Measurements from ENCODE around the gene KLF3. TPM values are rescaled to one million over a fixed set of nuclear protein-coding genes. Genes with fewer than 3 reads are reported as not detected.

Gene KLF3
- total RNA-seq, 2 donors from 2014 or later = 47.7 to 55.4 TPM

DNA sequence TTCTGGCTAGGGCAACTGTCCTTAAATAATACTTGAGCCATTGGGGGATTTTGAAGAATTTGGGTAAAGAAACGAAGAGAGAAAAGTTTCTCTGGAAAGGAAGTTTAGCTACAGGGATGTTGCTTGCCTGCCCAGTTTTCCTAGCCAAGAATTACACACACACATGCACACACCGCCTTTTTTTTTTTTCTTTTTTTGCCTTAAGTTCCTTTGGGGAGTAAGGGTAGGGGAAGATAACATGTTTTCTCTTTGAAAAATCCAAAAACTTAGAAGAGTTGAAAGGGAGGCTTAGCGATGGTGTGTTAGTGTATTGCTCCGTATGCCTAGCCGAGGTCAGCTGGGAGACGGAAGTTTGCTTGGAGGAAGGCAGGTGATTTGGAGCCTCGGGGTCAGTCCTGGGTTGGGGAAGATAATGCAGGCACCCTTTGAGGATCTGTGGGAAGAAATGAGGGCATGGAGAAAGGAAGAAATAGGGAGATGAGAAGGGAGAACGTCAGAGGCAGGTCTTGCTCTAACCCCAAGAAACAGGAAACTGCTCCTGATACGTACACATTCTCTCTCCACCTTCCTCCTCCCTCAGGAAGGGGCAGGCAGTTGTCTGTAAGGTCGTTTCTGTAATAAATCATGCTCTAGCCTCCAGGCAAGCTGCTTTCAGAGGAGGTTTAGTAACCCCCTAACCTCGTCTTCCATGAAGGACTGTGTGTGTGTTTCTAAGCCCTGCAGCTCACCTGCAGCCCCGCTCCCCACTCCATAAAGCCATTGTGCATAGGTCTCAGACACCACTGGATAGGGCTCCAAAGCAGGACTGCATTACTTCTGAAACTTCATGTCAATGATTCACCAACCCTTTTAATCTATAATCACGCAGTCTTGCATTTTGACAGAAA lies 10.5 kb downstream of the KLF3 start:
- Histone ChIP-seq H3K27ac (peak overlapping the region; percentile 80 to 85), H3K4me1 (replicated peaks) (peaks cover 51% of the 10 kb centered on the region), H3K27me3 (replicated peaks; ENCODE audit: insufficient read depth) (no peaks in the 10 kb centered on the region), H3K36me3 (no peaks in the 10 kb centered on the region), H3K9me3 (no peaks in the 10 kb centered on the region), H3K4me3 (no peak overlapping the region)
- TF ChIP-seq, protein P1, sequence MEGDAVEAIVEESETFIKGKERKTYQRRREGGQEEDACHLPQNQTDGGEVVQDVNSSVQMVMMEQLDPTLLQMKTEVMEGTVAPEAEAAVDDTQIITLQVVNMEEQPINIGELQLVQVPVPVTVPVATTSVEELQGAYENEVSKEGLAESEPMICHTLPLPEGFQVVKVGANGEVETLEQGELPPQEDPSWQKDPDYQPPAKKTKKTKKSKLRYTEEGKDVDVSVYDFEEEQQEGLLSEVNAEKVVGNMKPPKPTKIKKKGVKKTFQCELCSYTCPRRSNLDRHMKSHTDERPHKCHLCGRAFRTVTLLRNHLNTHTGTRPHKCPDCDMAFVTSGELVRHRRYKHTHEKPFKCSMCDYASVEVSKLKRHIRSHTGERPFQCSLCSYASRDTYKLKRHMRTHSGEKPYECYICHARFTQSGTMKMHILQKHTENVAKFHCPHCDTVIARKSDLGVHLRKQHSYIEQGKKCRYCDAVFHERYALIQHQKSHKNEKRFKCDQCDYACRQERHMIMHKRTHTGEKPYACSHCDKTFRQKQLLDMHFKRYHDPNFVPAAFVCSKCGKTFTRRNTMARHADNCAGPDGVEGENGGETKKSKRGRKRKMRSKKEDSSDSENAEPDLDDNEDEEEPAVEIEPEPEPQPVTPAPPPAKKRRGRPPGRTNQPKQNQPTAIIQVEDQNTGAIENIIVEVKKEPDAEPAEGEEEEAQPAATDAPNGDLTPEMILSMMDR (IDR thresholded peaks at IDR 0.05) = no peak
- no peak for TF ChIP-seq POLR2AphosphoS5 (IDR thresholded peaks at IDR 0.05)
- TF ChIP-seq POLR2A (IDR thresholded peaks at IDR 0.05) = no peak
- WGBS = 14% methylated on average over 13 of the region's 13 CpGs
- intact Hi-C loops (cut with DNase I) = loop anchor here (2.0 to 5.0 kb wide), 4 partner anchors 58 to 607 kb away; no protein-coding TSS in a partner anchor
- DNase-seq (ENCODE audit: low spot score) = no peak

DNA sequence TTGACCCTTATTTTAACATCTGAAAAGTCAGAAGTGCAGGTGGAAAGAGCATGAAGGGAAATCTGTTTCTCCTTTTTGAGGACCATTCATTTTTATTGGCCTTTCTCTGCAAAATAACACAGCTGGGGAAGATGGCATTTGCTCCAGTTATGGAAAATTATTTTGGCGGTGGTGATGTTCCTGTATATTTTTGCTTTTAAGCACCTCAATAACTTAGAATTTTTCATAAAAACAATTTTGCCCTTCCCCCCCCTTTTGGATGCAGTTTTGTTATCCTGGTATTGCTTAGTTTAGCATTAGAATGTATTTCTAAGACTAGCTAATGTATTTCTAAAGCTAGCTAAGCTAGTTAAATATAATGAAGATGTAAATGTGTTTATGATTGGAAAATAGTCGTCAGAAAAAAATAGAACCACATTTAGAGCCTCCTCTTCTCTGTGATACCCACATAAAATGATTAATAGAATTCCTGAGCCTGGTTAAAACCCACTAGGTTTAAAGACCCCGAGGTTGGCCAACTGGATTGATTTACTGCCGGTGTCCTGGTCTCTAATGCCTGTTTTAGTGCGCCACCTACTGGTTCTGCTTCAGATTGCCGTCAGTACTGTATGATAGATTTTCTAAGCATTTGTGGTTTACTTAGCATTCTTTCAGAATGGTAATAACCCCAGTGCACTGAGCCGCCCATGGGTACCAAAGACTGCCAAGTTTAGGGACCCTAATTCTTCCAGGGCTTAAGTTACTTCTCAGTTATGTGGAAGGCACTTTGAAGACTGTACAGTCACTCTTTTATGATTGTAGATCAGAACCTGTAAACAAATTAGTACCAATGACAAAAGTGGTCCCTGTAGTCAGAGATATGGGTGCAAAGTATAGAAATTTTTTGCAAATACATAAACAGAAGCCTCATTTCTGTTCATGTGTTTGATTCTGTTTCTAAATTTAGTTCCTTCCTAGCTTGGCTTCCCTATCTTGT lies 11.4 kb downstream of the KLF3 start:
- Histone ChIP-seq H3K4me3 (no peak overlapping the region), H3K27ac (peak overlapping the region; percentile 80 to 85), H3K27me3 (replicated peaks; ENCODE audit: insufficient read depth) (no peaks in the 10 kb centered on the region), H3K4me1 (replicated peaks) (peaks cover 46% of the 10 kb centered on the region), H3K36me3 (no peaks in the 10 kb centered on the region), H3K9me3 (no peaks in the 10 kb centered on the region)
- intact Hi-C loops (cut with DNase I) = loop anchor here (2.0 to 5.0 kb wide), 3 partner anchors 357 to 608 kb away; no protein-coding TSS in a partner anchor
- 7% methylated on average over 7 of the region's 7 CpGs for WGBS
- peak; percentile 82 for DNase-seq (ENCODE audit: low spot score)
- TF ChIP-seq POLR2AphosphoS5 (IDR thresholded peaks at IDR 0.05) (peak; percentile 38), POLR2A (IDR thresholded peaks at IDR 0.05) (no peak)
- TF ChIP-seq, protein P1 (IDR thresholded peaks at IDR 0.05) = peak; percentile 93 to 95 (median 94)

DNA sequence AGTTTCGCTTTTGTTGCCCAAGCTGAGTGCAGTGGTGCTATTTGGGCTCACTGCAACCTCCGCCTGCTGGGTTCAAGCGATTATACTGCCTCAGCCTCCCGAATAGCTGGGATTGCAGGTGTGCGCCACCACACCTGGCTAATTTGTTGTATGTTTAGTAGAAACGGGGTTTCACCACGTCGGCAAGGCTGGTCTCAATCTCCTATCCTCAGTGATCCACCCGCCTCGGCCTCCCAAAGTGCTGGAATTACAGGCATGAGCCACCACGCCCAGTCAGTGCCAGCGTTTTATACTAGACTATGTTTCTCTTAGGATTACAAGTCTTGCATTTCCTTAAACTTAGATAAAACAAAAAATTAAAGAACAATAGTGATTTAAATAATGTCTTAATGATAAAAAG lies 13.0 kb downstream of the KLF3 start:
- Histone ChIP-seq H3K9me3 (no peaks in the 10 kb centered on the region), H3K27me3 (replicated peaks; ENCODE audit: insufficient read depth) (no peaks in the 10 kb centered on the region), H3K36me3 (peaks cover 0 to 5% of the 10 kb centered on the region in 2 donors), H3K4me1 (replicated peaks) (peaks cover 36% of the 10 kb centered on the region), H3K4me3 (no peak overlapping the region), H3K27ac (no peak overlapping the region)
- no peak for DNase-seq (ENCODE audit: low spot score)
- WGBS = 87% methylated on average over 12 of the region's 12 CpGs
- TF ChIP-seq POLR2A (IDR thresholded peaks at IDR 0.05) = no peak
- intact Hi-C loops (cut with DNase I) = loop anchor here (5.0 kb wide), 1 partner anchor 610 kb away; no protein-coding TSS in a partner anchor

DNA sequence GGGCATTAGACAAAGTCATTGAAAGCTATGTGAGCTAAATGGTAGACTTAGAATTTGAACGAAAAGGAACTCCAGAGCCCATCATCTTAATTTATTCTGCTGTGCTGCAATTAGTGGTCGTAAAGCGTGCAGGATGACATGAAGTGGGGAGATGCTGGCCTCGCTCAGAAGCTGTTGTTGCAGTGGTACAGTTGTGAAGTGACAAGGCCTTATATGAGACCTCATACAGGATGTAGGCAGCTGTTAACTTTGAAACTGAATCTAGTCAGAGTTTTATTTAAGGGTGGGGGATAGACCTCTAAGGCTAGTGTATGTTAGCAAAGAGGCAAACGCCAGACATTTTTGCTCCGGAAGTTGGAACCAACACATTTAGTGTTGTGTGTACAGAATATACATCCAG lies 13.4 kb downstream of the KLF3 start:
- peaks cover 33% of the 10 kb centered on the region for H3K4me1 ChIP-seq (replicated peaks)
- TF ChIP-seq, protein P1 (IDR thresholded peaks at IDR 0.05) = no peak
- TF ChIP-seq POLR2AphosphoS5 (IDR thresholded peaks at IDR 0.05) (no peak), POLR2A (IDR thresholded peaks at IDR 0.05) (no peak)
- 73% methylated on average over 6 of the region's 6 CpGs for WGBS
- H3K27ac ChIP-seq = no peak overlapping the region
- peaks cover 0 to 5% of the 10 kb centered on the region in 2 donors for H3K36me3 ChIP-seq
- no peaks in the 10 kb centered on the region for H3K27me3 ChIP-seq (replicated peaks; ENCODE audit: insufficient read depth)
- intact Hi-C loops (cut with DNase I) = loop anchor here (5.0 kb wide), 1 partner anchor 610 kb away; no protein-coding TSS in a partner anchor
- no peak for DNase-seq (ENCODE audit: low spot score)
- H3K9me3 ChIP-seq = no peaks in the 10 kb centered on the region
- H3K4me3 ChIP-seq = no peak overlapping the region

DNA sequence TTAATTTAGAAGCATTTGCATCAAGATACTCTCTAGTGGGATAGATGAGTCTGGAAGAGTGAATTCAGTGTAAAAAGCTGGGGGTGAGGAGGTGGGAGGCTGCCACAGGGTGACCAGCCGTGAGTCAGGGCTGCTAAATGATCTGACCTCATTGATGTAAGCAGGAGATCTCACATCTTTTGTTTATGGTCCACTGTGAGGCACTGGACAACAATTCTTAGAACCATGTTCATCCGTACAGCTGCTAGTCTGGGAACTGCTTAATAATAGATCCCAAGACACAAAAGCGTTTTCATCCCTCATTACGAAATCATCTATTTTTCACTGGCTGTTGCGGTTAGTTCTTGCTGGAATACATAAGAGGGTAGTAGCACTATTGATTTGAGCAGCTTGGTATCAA lies 14.1 kb downstream of the KLF3 start:
- Histone ChIP-seq H3K4me1 (replicated peaks) (peaks cover 26% of the 10 kb centered on the region), H3K36me3 (peaks cover 0 to 5% of the 10 kb centered on the region in 2 donors), H3K4me3 (no peak overlapping the region), H3K9me3 (no peaks in the 10 kb centered on the region), H3K27me3 (replicated peaks; ENCODE audit: insufficient read depth) (no peaks in the 10 kb centered on the region), H3K27ac (peak overlapping the region in 1 of 2 donors; percentile 26)
- TF ChIP-seq POLR2A (IDR thresholded peaks at IDR 0.05) = no peak
- TF ChIP-seq, protein P1 (IDR thresholded peaks at IDR 0.05) = no peak
- intact Hi-C loops (cut with DNase I) = loop anchor here (5.0 kb wide), 1 partner anchor 611 kb away; no protein-coding TSS in a partner anchor
- WGBS = 57% methylated on average over 5 of the region's 5 CpGs
- DNase-seq (ENCODE audit: low spot score) = no peak
